NOMO-1 (cell line): Measurements from ENCODE around the gene CTNNBIP1.
"Not testable (repeated sequence)": the region's sequence is repeated elsewhere in the genome, so short reads cannot be mapped to it uniquely, and the experiment has no call there.

Experiments
- DNase-seq, 2 experiments: peaks; one replicate each; lab custom pipeline; 2025; ENCODE audit not compliant: unreplicated experiment in 2 of 2; lab: John Stamatoyannopoulos, UW

Gene CTNNBIP1

GRCh38 chr1:9910076-9910422 lies at the start of gene CTNNBIP1:
Gene CTNNBIP1, minus strand, starts transcription at chr1:9910269. Its CDS starts 38,205 bp downstream, at chr1:9872064.
- DNase-seq = peak; percentile 94 to 100

GRCh38 chr1:9957726-9958125 lies 47.7 kb upstream of the CTNNBIP1 start:
- DNase-seq = no peak

GRCh38 chr1:9946315-9946714 lies 36.2 kb upstream of the CTNNBIP1 start:
- no peak for DNase-seq

- DNase-seq = peak; percentile 87 to 88
Observed at GRCh38 chr1:9942939-9943788, 33.1 kb upstream of the CTNNBIP1 start, which contains the start of the genes LZIC and NMNAT1. Gene LZIC, minus strand, starts transcription at chr1:9943391. Its CDS starts 6,772 bp downstream, at chr1:9936619. Gene NMNAT1, plus strand, starts transcription at chr1:9943475. Its CDS starts 28,599 bp downstream, at chr1:9972074.

GRCh38 chr1:9942399-9942938 lies 32.4 kb upstream of the CTNNBIP1 start:
- peak; percentile 18 to 79 for DNase-seq

GRCh38 chr1:9929431-9930385 lies 19.6 kb upstream of the CTNNBIP1 start:
- no peak for DNase-seq

- no peak for DNase-seq
Observed at GRCh38 chr1:9927259-9927658, 17.2 kb upstream of the CTNNBIP1 start.

- peak in 1 of 2 experiments; percentile 54 for DNase-seq
Observed at GRCh38 chr1:9922342-9922741, 12.3 kb upstream of the CTNNBIP1 start.

- DNase-seq = no peak
Observed at GRCh38 chr1:9920606-9921005, 10.5 kb upstream of the CTNNBIP1 start.

GRCh38 chr1:9917901-9918300 lies 7.8 kb upstream of the CTNNBIP1 start:
- no peak for DNase-seq

GRCh38 chr1:9917495-9917894 lies 7.4 kb upstream of the CTNNBIP1 start:
- not testable (repeated sequence) for DNase-seq

- DNase-seq = no peak
Observed at GRCh38 chr1:9916452-9916851, 6.4 kb upstream of the CTNNBIP1 start.

GRCh38 chr1:9914610-9914937 lies 4.5 kb upstream of the CTNNBIP1 start:
- no peak for DNase-seq

GRCh38 chr1:9912264-9912936 lies 2.3 kb upstream of the CTNNBIP1 start:
- peak; percentile 55 to 71 for DNase-seq

- DNase-seq = peak; percentile 98 to 100
Observed at GRCh38 chr1:9910423-9911178, 532 bp upstream of the CTNNBIP1 start.

GRCh38 chr1:9909234-9910046 lies 629 bp downstream of the CTNNBIP1 start:
- peak; percentile 7 to 15 for DNase-seq

GRCh38 chr1:9908871-9909233 lies 1.2 kb downstream of the CTNNBIP1 start:
- no peak for DNase-seq

GRCh38 chr1:9907441-9907840 lies 2.6 kb downstream of the CTNNBIP1 start:
- no peak for DNase-seq

GRCh38 chr1:9906466-9906865 lies 3.6 kb downstream of the CTNNBIP1 start:
- DNase-seq = no peak
